ENCODE results near the gene ERCC4.

- TF ChIP-seq CTCF (IDR thresholded peaks at IDR 0.05; ENCODE audit: low read depth, low read length) (no peak), EZH2phosphoT487 (IDR thresholded peaks at IDR 0.05; ENCODE audit: low read depth) (no peak)
Measured at GRCh38 chr16:13948086-13948485, 28.1 kb downstream of the ERCC4 start.

Data from OCI-LY3 (cell line).